Neutrophil (primary cell): Measurements from ENCODE around the gene FKBP5.

ENCODE experiments used
- H3K27ac ChIP-seq: fragments of 200-600 bp; sonication (generic); 2 replicates; pipeline ENCODE4 v1.5.1; 2016; ENCODE audit warnings: mild to moderate bottlenecking, moderate library complexity
- H3K27me3 ChIP-seq: fragments of 200-600 bp; sonication (generic); 2 replicates; pipeline ENCODE4 v1.6.0; 2016; ENCODE audit warnings: mild to moderate bottlenecking
- H3K36me3 ChIP-seq: fragments of 200-600 bp; sonication (generic); 2 replicates; pipeline ENCODE4 v1.5.1; 2017
- H3K4me1 ChIP-seq, 2 experiments: fragments of 200-600 bp in 1 of 2; sonication (generic) in 1 of 2; 1 replicate in 1 of 2; 2 replicates in 1 of 2; pipeline versions ENCODE4 v1.5.1 to v1.6.1; 2013 to 2016; ENCODE audit warnings: low read depth in 1 of 2, low read length in 1 of 2, mild to moderate bottlenecking in 1 of 2, moderate library complexity in 1 of 2; ENCODE audit not compliant: control insufficient read depth in 1 of 2, insufficient read depth in 1 of 2
- H3K4me3 ChIP-seq, 2 experiments: fragments of 200-600 bp in 1 of 2; sonication (generic) in 1 of 2; 1 replicate in 1 of 2; 2 replicates in 1 of 2; pipeline ENCODE4 v1.5.1; 2013 to 2016; ENCODE audit warnings: low read depth in 1 of 2, low read length in 1 of 2, mild to moderate bottlenecking in 1 of 2, moderate library complexity in 1 of 2
- H3K9me3 ChIP-seq: fragments of 200-600 bp; sonication (generic); 2 replicates; pipeline ENCODE4 v1.5.1; 2016
- TF ChIP-seq, protein P1 (sequence below): fragments of 200-600 bp; sonication (generic); IDR thresholded peaks from 2 replicates; pipeline ENCODE4 v1.5.1; 2016; ENCODE audit warnings: antibody characterized with exemption

FKBP5 gene

DNA sequence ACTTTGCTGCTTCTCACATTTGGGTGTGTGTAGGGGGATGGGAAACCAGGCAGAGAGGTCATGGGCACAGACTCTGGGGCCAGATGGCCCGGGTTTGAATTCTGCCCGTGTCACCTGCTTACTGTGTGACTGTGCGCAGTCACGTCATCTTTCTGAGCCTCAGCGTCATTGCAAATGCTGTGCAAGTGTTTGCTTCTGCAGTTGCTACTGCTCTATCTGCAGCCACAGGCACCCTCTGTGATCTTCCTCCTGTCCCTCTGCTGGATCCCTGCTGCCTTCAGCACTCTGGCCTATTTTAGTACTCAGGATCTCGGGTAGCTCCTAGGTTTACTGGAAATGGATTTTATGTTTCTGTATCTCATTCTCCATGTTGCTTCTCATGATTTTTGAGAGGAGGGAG is 135.4 kb downstream of the FKBP5 start:
- no peaks in the 10 kb centered on the region for H3K27me3 ChIP-seq
- H3K4me1 ChIP-seq, result no peaks in the 10 kb centered on the region
- no peaks in the 10 kb centered on the region for H3K36me3 ChIP-seq
- no peaks in the 10 kb centered on the region for H3K9me3 ChIP-seq
- TF ChIP-seq, protein P1, sequence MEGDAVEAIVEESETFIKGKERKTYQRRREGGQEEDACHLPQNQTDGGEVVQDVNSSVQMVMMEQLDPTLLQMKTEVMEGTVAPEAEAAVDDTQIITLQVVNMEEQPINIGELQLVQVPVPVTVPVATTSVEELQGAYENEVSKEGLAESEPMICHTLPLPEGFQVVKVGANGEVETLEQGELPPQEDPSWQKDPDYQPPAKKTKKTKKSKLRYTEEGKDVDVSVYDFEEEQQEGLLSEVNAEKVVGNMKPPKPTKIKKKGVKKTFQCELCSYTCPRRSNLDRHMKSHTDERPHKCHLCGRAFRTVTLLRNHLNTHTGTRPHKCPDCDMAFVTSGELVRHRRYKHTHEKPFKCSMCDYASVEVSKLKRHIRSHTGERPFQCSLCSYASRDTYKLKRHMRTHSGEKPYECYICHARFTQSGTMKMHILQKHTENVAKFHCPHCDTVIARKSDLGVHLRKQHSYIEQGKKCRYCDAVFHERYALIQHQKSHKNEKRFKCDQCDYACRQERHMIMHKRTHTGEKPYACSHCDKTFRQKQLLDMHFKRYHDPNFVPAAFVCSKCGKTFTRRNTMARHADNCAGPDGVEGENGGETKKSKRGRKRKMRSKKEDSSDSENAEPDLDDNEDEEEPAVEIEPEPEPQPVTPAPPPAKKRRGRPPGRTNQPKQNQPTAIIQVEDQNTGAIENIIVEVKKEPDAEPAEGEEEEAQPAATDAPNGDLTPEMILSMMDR, result no peak
- no peak overlapping the region for H3K27ac ChIP-seq
- H3K4me3 ChIP-seq, result no peak overlapping the region

DNA sequence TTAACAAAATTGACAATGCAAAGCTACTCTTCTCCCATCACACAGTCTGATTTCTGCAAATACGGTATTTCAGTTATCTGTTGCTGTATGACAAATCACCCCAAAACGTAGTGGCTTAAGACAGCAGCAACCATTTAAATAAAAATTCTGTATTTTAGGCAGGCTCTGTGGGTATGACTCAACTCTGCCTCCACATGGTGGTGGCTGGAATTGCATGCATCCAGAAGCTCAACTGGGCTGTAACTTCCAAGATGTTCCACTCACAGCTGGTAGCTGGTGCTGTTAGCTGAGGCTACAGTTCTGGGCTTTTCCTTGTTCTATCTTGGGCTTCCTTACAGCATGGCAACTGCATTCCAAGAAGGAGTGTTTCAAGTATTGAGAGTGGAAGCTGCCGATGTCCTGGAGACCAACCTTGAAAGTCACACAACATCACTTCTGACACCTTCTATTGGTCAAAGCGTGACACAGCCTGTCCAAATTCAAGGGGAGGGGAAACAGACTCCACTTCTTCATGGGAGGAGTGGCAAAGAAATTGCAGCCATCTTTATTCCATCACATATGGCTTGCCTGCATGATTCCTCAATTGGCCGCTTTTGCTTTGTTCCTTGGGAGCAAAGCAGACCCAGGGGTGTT is 136.3 kb downstream of the FKBP5 start:
- H3K9me3 ChIP-seq, result no peaks in the 10 kb centered on the region
- H3K4me1 ChIP-seq, result no peaks in the 10 kb centered on the region
- no peak overlapping the region for H3K4me3 ChIP-seq
- TF ChIP-seq, protein P1, result peak; percentile 93
- H3K36me3 ChIP-seq, result no peaks in the 10 kb centered on the region
- no peaks in the 10 kb centered on the region for H3K27me3 ChIP-seq
- no peak overlapping the region for H3K27ac ChIP-seq

DNA sequence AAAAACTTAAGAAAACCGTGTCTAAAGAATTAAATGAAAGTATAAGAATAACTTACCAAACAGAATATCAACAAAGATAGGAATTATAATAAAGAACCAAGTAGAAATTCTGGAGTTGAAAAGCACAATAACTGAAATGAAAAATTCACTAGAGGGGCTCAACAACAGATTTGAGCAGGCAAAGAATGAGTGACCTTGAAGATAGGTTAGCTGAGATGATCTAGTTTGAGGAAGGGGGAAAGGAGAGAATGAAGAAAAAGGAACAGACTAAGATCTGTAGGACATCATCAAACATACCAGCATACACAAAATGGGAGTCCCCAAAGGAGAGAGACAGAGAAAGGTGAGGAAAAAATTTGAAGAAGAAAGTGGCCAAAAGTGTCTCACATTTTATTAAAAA is 138.3 kb downstream of the FKBP5 start:
- H3K9me3 ChIP-seq, result no peaks in the 10 kb centered on the region
- H3K27ac ChIP-seq, result no peak overlapping the region
- TF ChIP-seq, protein P1, result no peak
- no peaks in the 10 kb centered on the region for H3K27me3 ChIP-seq
- no peak overlapping the region for H3K4me3 ChIP-seq
- no peaks in the 10 kb centered on the region for H3K36me3 ChIP-seq
- no peaks in the 10 kb centered on the region for H3K4me1 ChIP-seq

DNA sequence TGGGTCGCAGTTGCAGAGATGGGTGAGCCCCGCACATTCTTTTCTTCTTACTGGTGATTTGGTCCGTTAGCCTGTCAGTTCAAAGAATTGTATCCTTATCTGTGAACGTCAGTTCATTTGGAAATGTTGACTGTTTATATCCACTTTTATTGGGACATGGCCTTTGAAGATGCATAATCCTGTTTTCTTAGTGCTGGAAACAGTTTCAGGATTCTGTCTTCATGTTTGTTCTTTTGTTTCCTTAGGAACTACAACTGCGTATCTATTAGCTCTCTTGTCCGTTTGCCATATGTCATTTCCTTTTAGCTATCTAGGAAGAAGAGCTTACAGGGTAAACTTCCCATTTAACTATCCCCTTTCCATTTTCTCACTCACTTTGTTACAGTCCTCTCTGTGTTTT is 141.0 kb downstream of the FKBP5 start:
- Histone ChIP-seq H3K27me3 (no peaks in the 10 kb centered on the region), H3K4me3 (no peak overlapping the region), H3K27ac (no peak overlapping the region), H3K36me3 (no peaks in the 10 kb centered on the region), H3K9me3 (no peaks in the 10 kb centered on the region), H3K4me1 (no peaks in the 10 kb centered on the region)
- TF ChIP-seq, protein P1, result no peak

DNA sequence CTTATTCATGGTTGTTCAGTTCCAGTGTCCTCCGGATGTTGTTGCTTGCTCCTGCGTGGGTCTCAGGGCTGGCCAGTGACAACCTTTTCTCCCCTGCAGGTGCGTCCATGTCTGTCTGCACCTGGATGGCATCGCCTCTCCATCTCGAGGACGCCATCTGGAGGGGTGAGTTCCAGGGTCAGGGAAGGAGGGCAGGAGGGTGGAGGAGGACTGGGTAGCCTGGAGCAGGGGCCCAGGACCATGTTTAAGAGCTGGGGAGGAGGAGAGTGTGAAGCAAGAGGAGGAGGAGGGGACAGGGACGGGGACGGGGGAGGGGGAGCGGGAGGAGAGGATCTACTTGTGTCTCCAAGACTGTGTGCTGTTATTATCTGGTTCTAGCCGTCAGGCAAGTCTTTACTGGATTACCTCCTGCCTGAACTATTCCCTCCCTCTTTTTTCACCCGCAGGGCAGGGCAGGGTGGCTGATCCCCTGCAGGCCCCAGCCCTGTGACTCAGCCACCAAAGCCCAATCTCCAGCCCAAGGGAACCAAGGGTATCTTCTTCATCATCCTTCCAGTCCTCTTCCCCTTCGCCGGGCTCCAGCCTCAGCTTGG is 143.8 kb downstream of the FKBP5 start:
- Histone ChIP-seq H3K4me3 (no peak overlapping the region), H3K27ac (no peak overlapping the region), H3K27me3 (no peaks in the 10 kb centered on the region), H3K4me1 (no peaks in the 10 kb centered on the region), H3K36me3 (no peaks in the 10 kb centered on the region), H3K9me3 (no peaks in the 10 kb centered on the region)
- TF ChIP-seq, protein P1, result no peak
